Prostate gland (tissue), 2 donors: ENCODE measurements around the gene OR4D9.

Experiments
- POLR2AphosphoS5 ChIP-seq: sonication (generic); formaldehyde crosslinking; IDR thresholded peaks from one replicate; pipeline ENCODE4 v1.6.1; 2017; ENCODE audit warnings: antibody characterized with exemption
- TF ChIP-seq, protein P1 (sequence below), 4 experiments: fragments of 200-600 bp in 2 of 4; fragments of 450-650 bp in 2 of 4; sonication (generic) in 2 of 4; IDR thresholded peaks; 1 replicate in 3 of 4; 2 replicates in 1 of 4; pipeline ENCODE4 v1.5.1; 2016 to 2019; ENCODE audit warnings: antibody characterized with exemption in 4 of 4, mild to moderate bottlenecking in 2 of 4, moderate library complexity in 2 of 4

DNA sequence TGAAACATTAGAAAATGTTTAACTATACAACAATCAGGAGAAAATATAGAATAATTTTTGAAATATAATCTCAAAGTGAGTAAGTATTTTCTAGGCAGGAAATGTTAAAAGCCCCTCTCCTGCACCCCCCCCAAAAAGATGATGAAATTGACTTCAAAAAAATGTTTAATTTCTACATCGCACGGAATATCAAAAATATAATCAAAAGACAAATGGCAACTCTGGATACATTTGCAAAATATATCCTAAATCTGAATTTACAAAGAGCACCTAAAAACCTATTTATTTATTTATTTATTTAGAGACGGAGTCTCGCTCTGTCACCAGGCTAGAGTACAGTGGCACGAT is 36.9 kb downstream of the OR4D9 start:
- TF ChIP-seq POLR2AphosphoS5, result no peak
- TF ChIP-seq, protein P1, sequence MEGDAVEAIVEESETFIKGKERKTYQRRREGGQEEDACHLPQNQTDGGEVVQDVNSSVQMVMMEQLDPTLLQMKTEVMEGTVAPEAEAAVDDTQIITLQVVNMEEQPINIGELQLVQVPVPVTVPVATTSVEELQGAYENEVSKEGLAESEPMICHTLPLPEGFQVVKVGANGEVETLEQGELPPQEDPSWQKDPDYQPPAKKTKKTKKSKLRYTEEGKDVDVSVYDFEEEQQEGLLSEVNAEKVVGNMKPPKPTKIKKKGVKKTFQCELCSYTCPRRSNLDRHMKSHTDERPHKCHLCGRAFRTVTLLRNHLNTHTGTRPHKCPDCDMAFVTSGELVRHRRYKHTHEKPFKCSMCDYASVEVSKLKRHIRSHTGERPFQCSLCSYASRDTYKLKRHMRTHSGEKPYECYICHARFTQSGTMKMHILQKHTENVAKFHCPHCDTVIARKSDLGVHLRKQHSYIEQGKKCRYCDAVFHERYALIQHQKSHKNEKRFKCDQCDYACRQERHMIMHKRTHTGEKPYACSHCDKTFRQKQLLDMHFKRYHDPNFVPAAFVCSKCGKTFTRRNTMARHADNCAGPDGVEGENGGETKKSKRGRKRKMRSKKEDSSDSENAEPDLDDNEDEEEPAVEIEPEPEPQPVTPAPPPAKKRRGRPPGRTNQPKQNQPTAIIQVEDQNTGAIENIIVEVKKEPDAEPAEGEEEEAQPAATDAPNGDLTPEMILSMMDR (IDR thresholded peaks at IDR 0.05), result no peak
